ENCODE measurements around the gene SPRR2B.
"Not testable (repeated sequence)": the region's sequence is repeated elsewhere in the genome, so short reads cannot be mapped to it uniquely, and the experiment has no call there.

SPRR2B gene

GRCh38 chr1:153071511-153071910, at the start of gene SPRR2B:
SPRR2B (minus strand) TSS chr1:153071611; CDS start chr1:153070839, 772 bp downstream.
- DNase-seq (ENCODE audit: low read depth): no peak

GRCh38 chr1:153120945-153121344, 49.5 kb upstream of the SPRR2B start:
- no peak for DNase-seq (ENCODE audit: low read depth)

DNA sequence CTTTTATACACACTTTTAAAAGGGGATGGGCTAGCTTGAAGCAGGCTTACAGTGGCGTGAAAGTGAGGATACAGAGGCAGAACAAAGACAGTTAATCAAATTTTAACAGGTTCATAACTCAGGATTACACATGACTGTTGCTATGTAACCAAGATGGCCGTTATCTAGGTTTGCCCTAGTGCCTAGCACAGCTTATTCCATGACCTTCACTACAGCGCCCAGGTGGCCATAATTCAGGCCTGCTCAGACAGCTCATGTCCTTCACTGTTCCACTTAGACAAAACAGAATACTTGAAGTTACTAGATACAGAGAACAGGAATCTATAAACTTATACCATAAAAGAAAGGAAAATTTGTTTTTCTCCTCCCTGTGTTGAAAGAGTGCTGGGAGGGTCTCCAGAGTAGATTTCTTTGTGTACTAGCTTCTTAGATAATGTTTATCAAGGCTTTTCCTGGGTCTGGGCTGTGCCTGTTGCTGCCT, 48.1 kb upstream of the SPRR2B start:
- DNase-seq (ENCODE audit: low read depth): no peak

DNA sequence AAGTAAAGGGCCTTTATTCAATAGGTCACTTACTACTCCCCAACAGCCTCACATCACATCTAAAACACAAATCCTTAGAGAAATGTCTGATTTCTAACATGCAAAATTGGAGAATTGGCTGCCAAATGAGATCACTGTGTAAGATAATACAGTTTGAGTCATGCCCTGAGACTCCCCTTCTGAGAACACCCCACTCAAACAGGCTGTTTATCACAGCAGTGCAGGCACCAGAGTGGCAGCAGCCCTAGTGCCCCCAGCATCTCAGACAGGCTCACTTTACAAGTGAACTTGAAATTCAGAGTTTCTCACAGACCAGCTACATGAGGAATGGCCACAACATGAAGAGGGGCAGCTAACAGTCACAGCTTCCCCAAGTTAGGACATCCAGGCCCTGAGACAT, 43.9 kb upstream of the SPRR2B start:
- DNase-seq (ENCODE audit: low read depth): not testable (repeated sequence)

GRCh38 chr1:153113416-153113815, 42.0 kb upstream of the SPRR2B start, which contains the start of gene SPRR2F:
SPRR2F (minus strand) TSS chr1:153113516; CDS start chr1:153112733, 783 bp downstream.
- no peak for DNase-seq (ENCODE audit: low read depth)

- not testable (repeated sequence) for DNase-seq (ENCODE audit: low read depth)
These were observed 41.0 kb upstream of the SPRR2B start for GRCh38 chr1:153112454-153112853.

GRCh38 chr1:153100245-153100644, 28.8 kb upstream of the SPRR2B start:
- DNase-seq (ENCODE audit: low read depth): peak; percentile 26

DNA sequence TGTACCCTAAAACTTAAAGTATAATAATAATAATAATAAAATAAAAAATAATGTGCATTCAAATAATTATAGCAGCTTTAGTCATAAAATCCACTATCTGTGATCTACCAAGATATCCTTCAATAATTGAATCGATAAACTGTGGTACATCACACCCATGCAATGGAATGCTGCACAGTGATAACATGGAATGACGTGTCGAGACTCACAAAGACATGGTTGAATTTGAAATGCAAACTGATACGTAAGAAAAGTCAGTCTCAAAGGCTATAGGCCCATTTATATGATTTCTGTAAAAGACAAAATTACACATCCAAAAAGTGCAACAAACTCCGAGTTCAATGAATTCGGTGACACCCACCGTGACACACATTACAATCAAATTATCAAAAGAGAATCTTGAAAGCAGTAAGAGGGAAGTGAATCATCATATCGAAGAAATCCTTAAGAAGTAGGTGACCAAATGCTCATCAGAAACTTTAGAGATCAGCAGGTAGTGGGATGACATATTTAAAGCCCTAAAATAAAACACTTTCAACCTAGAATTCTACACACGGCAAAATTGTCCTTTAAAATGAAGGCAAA, 28.1 kb upstream of the SPRR2B start:
- DNase-seq (ENCODE audit: low read depth): no peak

DNA sequence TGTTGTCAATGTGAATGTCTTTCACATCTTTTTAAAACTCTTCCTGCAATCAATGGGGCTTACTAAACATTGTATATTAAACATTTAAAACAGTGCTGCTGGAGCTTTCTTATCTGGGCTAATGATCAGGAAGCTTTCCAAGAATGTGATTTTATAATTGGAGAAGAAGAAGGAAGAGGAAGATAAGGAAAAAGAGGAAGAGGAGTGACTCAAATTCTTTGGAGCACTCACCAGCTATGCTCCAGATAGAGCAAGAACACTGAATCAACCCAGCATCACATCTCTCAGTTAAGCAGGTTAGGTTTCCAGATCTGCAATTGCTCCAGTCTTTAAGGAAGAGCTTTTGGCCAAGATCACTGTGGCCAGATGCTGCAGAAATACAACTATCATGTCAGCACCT, 24.4 kb upstream of the SPRR2B start:
- no peak for DNase-seq (ENCODE audit: low read depth)

- no peak for DNase-seq (ENCODE audit: low read depth)
These were observed 23.0 kb upstream of the SPRR2B start, which contains the start of gene SPRR2E for GRCh38 chr1:153094426-153094825. SPRR2E (minus strand) TSS chr1:153094526; CDS start chr1:153093751, 775 bp downstream.

DNA sequence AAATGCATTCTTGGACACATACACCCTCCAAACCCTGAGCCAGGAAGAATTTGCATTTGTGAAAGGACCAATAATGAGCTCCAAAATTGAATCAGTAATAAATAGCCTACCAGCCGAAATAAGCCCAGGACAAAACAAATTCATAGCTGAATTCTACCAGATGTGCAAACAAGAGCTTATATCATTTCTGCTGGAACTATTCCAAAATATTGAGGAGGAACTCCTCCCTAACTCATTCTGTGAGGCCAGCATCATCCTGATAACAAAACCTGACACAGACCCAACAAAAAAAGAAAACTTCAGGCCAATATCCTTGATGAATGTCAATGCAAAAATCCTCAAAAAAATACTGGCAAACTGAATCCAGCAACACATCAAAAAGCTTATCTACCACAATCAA, 16.2 kb upstream of the SPRR2B start:
- DNase-seq (ENCODE audit: low read depth): no peak

GRCh38 chr1:153081736-153082135, 10.3 kb upstream of the SPRR2B start:
- DNase-seq (ENCODE audit: low read depth): no peak

- no peak for DNase-seq (ENCODE audit: low read depth)
These were observed 1.7 kb upstream of the SPRR2B start for GRCh38 chr1:153072806-153073726.

GRCh38 chr1:153070243-153070642, 1.2 kb downstream of the SPRR2B start:
- no peak for DNase-seq (ENCODE audit: low read depth)

- DNase-seq (ENCODE audit: low read depth): peak; percentile 1
These were observed 12.3 kb downstream of the SPRR2B start for GRCh38 chr1:153058826-153059784.

DNA sequence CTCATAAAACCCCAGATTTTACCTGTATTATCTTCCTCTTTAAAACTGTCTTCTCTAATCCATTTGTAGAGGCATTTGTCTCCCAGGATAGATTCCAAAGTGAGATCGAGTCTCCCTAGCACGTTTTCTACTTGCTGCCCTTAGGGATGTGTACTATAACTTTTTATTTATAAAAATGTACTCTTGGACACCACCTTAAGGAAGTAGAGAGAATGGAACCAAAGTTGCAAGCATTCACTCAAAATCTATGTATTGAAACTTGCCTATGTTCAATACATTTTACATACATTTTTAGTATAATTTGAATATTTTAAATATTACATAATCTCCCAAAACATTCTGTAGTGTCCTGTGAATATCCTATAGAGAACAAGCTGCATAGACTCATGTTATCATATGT, 13.3 kb downstream of the SPRR2B start:
- DNase-seq (ENCODE audit: low read depth): no peak

DNA sequence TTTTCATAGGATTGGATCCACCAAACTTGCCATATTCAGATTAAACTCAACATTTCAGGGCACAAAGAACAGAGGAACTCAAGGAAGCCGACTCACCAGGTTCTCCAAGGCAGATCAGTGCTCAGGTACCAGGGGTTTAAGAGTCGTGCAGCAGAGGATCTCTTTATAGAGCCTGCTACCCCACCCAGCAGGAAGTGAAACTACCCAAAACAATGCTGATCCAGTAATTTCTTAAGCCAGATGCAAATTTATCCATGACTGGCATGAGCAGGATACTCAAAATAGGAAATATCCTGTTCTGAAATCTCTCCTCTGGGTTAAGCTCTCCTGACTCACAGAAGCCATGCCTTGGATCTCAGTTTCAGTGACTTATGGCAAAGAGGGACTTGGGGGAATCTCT, 14.0 kb downstream of the SPRR2B start, which contains the start of gene SPRR2A:
Gene SPRR2A, minus strand, starts transcription at position 138 of the 400 bp plus-strand sequence. CDS start 777 bp downstream, outside the sequence.
- no peak for DNase-seq (ENCODE audit: low read depth)

- not testable (repeated sequence) for DNase-seq (ENCODE audit: low read depth)
These were observed 15.3 kb downstream of the SPRR2B start for GRCh38 chr1:153056111-153056510.

DNA sequence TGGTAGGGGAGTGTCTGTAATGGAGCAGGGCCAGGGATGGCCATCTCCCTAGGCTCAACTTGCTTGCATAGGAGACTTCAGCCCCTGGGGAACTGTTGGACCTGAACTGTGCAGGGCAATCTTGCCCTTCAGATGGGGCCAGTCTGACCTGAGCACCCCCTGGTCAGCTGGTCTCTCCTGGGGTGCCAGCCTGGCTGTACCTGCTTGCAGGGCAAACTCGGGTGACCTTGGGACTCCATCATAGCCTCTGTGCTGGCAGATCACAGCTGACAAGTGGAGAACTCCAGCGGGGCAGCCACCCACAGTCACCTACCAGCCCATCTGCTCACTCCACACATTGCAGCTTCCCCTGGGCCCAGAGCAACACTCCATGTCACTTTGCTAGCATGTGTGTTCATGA, 22.2 kb downstream of the SPRR2B start:
- DNase-seq (ENCODE audit: low read depth): no peak

DNA sequence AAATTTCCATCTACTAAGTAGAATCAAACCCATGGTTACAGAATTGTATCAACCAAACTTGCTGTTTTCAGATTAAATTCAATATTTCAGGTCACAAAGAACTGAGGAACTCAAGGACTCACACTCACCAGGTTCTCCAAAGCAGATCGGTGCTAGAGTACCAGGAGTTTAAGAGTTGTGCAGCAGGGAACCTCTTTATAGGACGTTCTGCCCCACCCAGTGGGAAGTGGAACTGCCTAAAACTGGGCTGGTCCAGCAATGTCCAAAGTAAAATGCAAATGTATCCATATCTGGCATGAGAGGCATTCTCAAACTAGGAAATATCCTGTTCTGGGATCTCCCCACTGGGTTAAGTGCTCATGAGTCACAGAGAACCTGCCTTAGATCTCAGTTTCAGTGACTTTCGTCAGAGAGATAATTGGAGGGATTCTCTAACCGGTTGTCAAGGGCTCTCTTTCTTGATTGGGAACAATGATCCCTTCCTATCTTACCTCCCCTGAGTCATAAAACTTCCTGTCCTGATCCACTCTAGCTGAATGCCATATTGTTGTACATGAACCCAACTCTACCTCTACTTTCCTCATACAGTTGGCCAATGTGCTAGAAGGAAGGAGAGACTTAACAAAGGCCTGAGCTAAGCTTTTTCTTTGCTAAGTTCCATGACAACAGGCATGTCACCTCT, 30.3 kb downstream of the SPRR2B start, which contains the start of gene SPRR2D:
Gene SPRR2D, minus strand, starts transcription at position 171 of the 682 bp plus-strand sequence. CDS start 774 bp downstream, outside the sequence.
- no peak for DNase-seq (ENCODE audit: low read depth)

GRCh38 chr1:153035211-153035610, 36.2 kb downstream of the SPRR2B start:
- DNase-seq (ENCODE audit: low read depth): no peak

All from non-pigmented ciliary epithelial cell (primary cell).